AG10803 (cell line): ENCODE measurements around the gene DNAH11.
"Not testable (repeated sequence)": the region's sequence is repeated elsewhere in the genome, so short reads cannot be mapped to it uniquely, and the experiment has no call there.

Source experiments
- DNase-seq: peaks from one replicate; pipeline ENCODE4 v3.0.0; 2010; ENCODE audit warnings: low read depth
- H3K4me3 ChIP-seq: 2 replicates; pipeline ENCODE4 v1.5.1; 2011; ENCODE audit warnings: mild to moderate bottlenecking, low read length, control low read depth
- TF ChIP-seq, protein P1 (sequence below): conservative IDR thresholded peaks from 2 replicates; pipeline ENCODE4 v1.5.1; 2011; ENCODE audit warnings: mild to moderate bottlenecking, low read length, control low read depth, inconsistent platforms

Gene DNAH11

DNA sequence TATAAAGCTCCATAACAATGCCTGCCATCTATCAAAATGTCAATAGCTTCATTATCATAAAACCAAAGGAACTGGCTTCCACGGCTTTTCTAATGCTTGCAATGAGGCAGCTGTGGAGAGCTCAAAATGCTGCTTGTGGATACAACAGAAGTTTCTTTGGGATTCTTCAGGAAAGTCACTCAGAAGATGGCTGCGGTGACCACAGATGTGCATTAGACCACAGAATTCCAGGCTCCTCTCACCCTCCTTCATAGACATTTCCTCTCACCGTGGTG is 325.7 kb downstream of the DNAH11 start:
- no peak overlapping the region for H3K4me3 ChIP-seq
- TF ChIP-seq, protein P1, sequence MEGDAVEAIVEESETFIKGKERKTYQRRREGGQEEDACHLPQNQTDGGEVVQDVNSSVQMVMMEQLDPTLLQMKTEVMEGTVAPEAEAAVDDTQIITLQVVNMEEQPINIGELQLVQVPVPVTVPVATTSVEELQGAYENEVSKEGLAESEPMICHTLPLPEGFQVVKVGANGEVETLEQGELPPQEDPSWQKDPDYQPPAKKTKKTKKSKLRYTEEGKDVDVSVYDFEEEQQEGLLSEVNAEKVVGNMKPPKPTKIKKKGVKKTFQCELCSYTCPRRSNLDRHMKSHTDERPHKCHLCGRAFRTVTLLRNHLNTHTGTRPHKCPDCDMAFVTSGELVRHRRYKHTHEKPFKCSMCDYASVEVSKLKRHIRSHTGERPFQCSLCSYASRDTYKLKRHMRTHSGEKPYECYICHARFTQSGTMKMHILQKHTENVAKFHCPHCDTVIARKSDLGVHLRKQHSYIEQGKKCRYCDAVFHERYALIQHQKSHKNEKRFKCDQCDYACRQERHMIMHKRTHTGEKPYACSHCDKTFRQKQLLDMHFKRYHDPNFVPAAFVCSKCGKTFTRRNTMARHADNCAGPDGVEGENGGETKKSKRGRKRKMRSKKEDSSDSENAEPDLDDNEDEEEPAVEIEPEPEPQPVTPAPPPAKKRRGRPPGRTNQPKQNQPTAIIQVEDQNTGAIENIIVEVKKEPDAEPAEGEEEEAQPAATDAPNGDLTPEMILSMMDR, result no peak

DNA sequence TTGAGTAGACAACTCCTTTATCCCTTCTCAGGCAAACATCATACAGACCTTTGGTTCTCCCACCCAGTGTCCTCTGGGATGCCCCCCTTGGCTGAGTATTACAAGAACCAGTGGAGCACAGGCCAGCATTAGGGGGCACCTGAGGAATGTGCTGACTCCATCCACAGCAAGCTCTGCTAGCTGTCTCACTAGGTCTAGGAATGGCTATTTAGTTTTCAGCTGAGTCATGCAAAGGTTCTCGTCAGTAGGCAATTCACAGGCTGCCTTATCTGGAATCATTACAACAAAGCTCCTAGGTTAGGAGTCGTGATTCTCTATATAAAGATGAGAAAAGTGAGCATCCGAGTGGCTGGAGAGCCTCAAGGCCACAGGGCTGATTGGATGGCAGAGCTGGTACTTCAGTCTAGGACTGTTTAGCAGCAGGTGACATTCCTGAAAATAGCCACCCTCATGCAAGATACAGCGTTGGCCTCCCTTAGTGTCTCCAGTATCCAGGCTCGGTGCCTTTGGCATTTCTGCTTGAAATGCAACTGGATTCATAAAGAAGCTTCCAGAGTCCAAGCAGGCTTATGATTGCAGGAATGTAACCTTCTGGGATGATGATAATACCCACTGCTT is 327.1 kb downstream of the DNAH11 start:
- peak; percentile 12 for DNase-seq
- H3K4me3 ChIP-seq, result no peak overlapping the region
- TF ChIP-seq, protein P1, result no peak

More for the DNA sequence above, 325.7 kb downstream of the DNAH11 start:
- DNase-seq, result no peak

DNA sequence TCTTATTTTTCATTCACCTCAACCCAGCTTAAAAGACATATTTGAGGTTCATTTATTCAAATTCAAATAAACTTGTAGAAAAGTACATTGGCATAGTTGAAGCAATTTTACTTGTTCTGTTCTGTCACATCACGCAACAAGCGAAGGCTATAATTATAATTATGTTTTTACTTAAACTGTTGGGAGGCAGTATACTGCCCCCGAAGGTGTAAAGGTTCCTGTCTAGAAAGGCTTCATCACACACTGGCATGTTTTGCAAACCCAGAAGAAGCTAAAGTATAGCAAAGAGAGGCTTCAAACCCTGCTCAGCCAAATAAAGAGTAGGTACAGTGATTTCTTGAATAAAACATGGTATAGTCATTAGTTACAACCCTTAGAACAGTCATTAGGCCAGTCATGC is 340.2 kb downstream of the DNAH11 start:
- no peak overlapping the region for H3K4me3 ChIP-seq
- DNase-seq, result no peak
- TF ChIP-seq, protein P1, result no peak

DNA sequence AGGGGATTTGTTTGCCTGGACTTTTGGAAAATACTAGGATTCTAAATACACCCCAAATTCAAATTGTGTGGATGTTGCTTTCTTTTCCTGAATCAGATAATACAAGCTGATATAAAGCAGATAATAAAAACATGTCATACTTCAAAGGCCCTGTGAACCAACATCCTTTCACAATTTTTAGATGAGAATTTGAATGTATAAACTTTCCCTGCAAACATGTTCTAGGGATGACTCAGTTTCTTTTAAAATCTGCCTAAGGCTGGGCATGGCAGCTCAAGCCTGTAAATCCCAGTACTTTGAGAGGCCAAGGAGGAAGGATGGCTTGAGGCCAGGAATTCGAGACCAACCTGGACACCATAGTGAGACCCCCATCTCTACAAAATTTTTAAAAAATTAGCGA is 340.7 kb downstream of the DNAH11 start:
- not testable (repeated sequence) for DNase-seq, H3K4me3 ChIP-seq

DNA sequence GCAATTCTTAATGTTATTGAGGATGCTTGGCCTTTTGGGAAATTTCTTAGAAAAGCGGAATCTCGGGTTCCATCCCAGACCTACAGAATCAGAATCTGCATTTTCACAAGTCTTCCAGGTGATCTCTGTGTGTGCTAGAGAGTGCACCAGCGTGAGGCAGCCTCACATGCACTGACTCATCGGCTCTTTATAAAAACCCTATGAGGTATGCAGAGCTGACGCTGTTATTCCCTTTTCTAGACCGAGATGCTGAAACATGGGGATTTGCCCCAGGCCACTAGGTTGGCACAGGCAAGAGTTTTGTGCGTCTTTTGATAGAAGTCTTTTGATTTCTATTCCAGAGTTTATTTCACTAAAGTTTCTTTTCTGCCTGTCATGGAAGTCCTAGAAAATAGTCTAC is 341.7 kb downstream of the DNAH11 start:
- DNase-seq, result no peak
- H3K4me3 ChIP-seq, result no peak overlapping the region
- TF ChIP-seq, protein P1, result no peak

DNA sequence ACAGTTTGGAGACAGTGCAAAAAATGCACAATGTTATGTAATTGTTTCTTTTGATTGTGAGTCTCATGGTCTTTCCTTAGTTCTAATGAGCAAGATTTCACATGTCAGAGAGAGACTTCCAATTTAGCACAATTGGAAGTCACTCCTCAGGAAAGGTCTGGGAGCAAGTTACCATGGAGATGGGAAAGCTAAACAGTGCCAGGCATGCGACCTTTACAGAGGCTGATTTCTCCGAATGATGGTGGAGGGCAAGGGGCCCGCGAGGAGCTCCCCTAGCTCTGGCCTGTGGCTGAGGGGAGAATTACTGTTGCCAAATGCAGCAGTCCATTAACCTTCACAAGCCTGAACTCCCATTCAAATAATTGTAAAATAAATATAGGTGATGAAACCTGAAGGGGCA is 343.6 kb downstream of the DNAH11 start:
- TF ChIP-seq, protein P1, result no peak
- H3K4me3 ChIP-seq, result no peak overlapping the region
- DNase-seq, result no peak

DNA sequence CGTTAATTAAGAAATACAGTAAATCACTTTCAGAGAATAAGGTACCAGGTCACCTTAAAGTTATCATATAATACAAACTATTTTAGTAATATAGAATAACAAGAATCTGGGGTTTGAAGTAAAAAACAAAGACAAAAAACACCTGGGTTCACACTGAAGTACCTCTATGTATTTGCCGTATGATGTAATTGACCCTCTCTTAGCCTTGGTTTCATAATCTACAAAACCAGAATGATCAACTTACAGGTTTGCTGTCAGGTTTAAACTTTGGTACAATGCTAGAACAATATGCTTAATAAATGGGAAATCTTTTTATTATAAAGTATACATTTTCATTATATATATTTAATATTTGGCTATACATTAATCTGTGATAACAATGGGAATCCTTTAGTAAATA is 344.5 kb downstream of the DNAH11 start:
- TF ChIP-seq, protein P1, result no peak
- no peak for DNase-seq
- no peak overlapping the region for H3K4me3 ChIP-seq

DNA sequence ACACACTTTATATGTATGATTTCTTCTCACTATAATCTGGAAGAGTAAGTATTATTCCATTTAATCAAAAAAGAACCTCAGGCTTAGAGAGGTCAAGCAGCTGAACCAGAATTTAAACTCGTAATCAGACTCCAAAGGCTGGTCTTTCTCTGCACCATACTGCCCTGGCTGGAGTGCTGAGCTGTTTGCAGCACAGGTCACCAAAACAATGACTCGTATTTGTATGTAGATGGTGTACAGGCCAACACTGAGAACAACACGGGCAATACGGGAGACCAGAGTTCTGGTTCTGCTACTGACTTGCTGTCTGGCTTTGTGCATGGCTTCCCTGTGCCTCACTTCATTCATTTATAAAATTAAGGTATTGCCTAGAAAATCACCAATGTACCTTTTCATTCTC is 344.9 kb downstream of the DNAH11 start:
- DNase-seq, result no peak
- TF ChIP-seq, protein P1, result no peak
- no peak overlapping the region for H3K4me3 ChIP-seq
